HG02588 (cell line): ENCODE measurements around the gene AKT3.

Experiments used
- ATAC-seq: cut with Tn5 transposase; IDR thresholded peaks from one replicate; pipeline ENCODE4 v1.9.1; 2021; ENCODE audit warnings: mild to moderate bottlenecking, moderate library complexity; ENCODE audit not compliant: unreplicated experiment

AKT3 gene

GRCh38 chr1:243733670-243734307, 116.3 kb downstream of the AKT3 start:
- no peak for ATAC-seq

GRCh38 chr1:243732637-243733036, 117.4 kb downstream of the AKT3 start:
- ATAC-seq: no peak

GRCh38 chr1:243731974-243732625, 117.9 kb downstream of the AKT3 start:
- no peak for ATAC-seq

- no peak for ATAC-seq
Observed at GRCh38 chr1:243731301-243731891, 118.6 kb downstream of the AKT3 start.

GRCh38 chr1:243730487-243731150, 119.4 kb downstream of the AKT3 start:
- ATAC-seq: no peak

- ATAC-seq: no peak
Observed at GRCh38 chr1:243729956-243730355, 120.1 kb downstream of the AKT3 start.

- ATAC-seq: peak; percentile 83
Observed at GRCh38 chr1:243727503-243728203, 122.4 kb downstream of the AKT3 start.

- ATAC-seq: peak; percentile 5
Observed at GRCh38 chr1:243726806-243727502, 123.1 kb downstream of the AKT3 start.

- ATAC-seq: no peak
Observed at GRCh38 chr1:243725846-243726245, 124.2 kb downstream of the AKT3 start.

GRCh38 chr1:243725075-243725474, 125.0 kb downstream of the AKT3 start:
- no peak for ATAC-seq

- no peak for ATAC-seq
Observed at GRCh38 chr1:243723458-243724043, 126.5 kb downstream of the AKT3 start.

GRCh38 chr1:243723050-243723449, 127.0 kb downstream of the AKT3 start:
- no peak for ATAC-seq

GRCh38 chr1:243719476-243719875, 130.6 kb downstream of the AKT3 start:
- ATAC-seq: no peak

- no peak for ATAC-seq
Observed at GRCh38 chr1:243718893-243719292, 131.2 kb downstream of the AKT3 start.

- ATAC-seq: no peak
Observed at GRCh38 chr1:243718022-243718421, 132.0 kb downstream of the AKT3 start.

GRCh38 chr1:243716906-243717305, 133.1 kb downstream of the AKT3 start:
- ATAC-seq: no peak

GRCh38 chr1:243715285-243715684, 134.8 kb downstream of the AKT3 start:
- ATAC-seq: no peak

- no peak for ATAC-seq
Observed at GRCh38 chr1:243713470-243714186, 136.4 kb downstream of the AKT3 start.

- ATAC-seq: no peak
Observed at GRCh38 chr1:243712941-243713340, 137.1 kb downstream of the AKT3 start.

GRCh38 chr1:243712242-243712641, 137.8 kb downstream of the AKT3 start:
- no peak for ATAC-seq
